Thyroid gland (tissue), 4 donors: ENCODE measurements around the gene C1orf94.

Source experiments
- CTCF ChIP-seq, 6 experiments: fragments of 200-600 bp in 3 of 6; fragments of 450-650 bp in 3 of 6; sonication (generic) in 3 of 6; IDR thresholded peaks; one replicate each; pipeline ENCODE4 v1.5.1; 2016 to 2019; ENCODE audit warnings: antibody characterized with exemption in 6 of 6, mild to moderate bottlenecking in 2 of 6, inconsistent platforms in 1 of 6, moderate library complexity in 1 of 6
- POLR2A ChIP-seq, 2 donors: fragments of 450-650 bp; IDR thresholded peaks; one replicate each; pipeline ENCODE4 v1.6.1; 2017; ENCODE audit warnings: antibody characterized with exemption in 2 of 2, mild to moderate bottlenecking in 2 of 2, moderate library complexity in 1 of 2

GRCh38 chr1:34235594-34235993, 58.9 kb downstream of the C1orf94 start:
- TF ChIP-seq POLR2A (IDR thresholded peaks at IDR 0.05) = no peak
- no peak for TF ChIP-seq CTCF (IDR thresholded peaks at IDR 0.05)
